Keratinocyte (primary cell): ENCODE results near the gene SMIM26. TPM values are rescaled to one million over a fixed set of nuclear protein-coding genes. Genes with fewer than 3 reads are reported as not detected.

Source experiments
- DNase-seq: peaks from one replicate; pipeline ENCODE4 v3.0.0-alpha.2; 2011; ENCODE audit warnings: low read depth, missing footprints, low spot score
- FAIRE-seq: peaks from 2 replicates; lab custom pipeline; 2011; peaks lifted over from hg19 to GRCh38; lab: Jason Lieb, UNC
- H2AFZ ChIP-seq: 2 replicates; pipeline ENCODE4 v1.6.0; 2012; ENCODE audit warnings: low read length, control low read depth, inconsistent platforms; ENCODE audit not compliant: control insufficient read depth
- H3K27ac ChIP-seq: 2 replicates; pipeline ENCODE4 v1.5.1; 2011; ENCODE audit warnings: low read length; ENCODE audit not compliant: control insufficient read depth, insufficient read depth
- H3K27me3 ChIP-seq: 3 replicates; pipeline ENCODE4 v1.6.0; 2011; ENCODE audit warnings: low read length; ENCODE audit not compliant: control insufficient read depth, insufficient read depth; ENCODE audit errors: extremely low read depth
- H3K36me3 ChIP-seq, 2 experiments: 2 replicates in 1 of 2; 3 replicates in 1 of 2; pipeline ENCODE4 v1.5.1; 2011; ENCODE audit warnings: low read length in 2 of 2, mild to moderate bottlenecking in 1 of 2; ENCODE audit not compliant: control insufficient read depth in 2 of 2, insufficient read depth in 2 of 2; ENCODE audit errors: extremely low read depth in 1 of 2
- H3K4me1 ChIP-seq: 3 replicates; pipeline ENCODE4 v1.5.1; 2011; ENCODE audit warnings: low read length; ENCODE audit not compliant: control insufficient read depth, insufficient read depth; ENCODE audit errors: extremely low read depth
- H3K4me2 ChIP-seq: 3 replicates; pipeline ENCODE4 v1.6.0; 2011; ENCODE audit warnings: low read depth, low read length; ENCODE audit not compliant: control insufficient read depth, insufficient read depth; ENCODE audit errors: extremely low read depth
- H3K4me3 ChIP-seq, 3 experiments: fragments of 200-600 bp in 1 of 3; sonication (generic) in 1 of 3; 2 replicates in 2 of 3; 3 replicates in 1 of 3; pipeline ENCODE4 v1.5.1; 2011 to 2016; ENCODE audit warnings: low read length in 3 of 3, mild to moderate bottlenecking in 3 of 3, control low read depth in 2 of 3, inconsistent platforms in 1 of 3, low read depth in 1 of 3, mixed read lengths in 1 of 3, mixed run types in 1 of 3, moderate library complexity in 1 of 3; ENCODE audit not compliant: control insufficient read depth in 2 of 3, insufficient read depth in 2 of 3; ENCODE audit errors: extremely low read depth in 1 of 3
- H3K79me2 ChIP-seq: 2 replicates; pipeline ENCODE4 v1.6.0; 2012; ENCODE audit warnings: low read length; ENCODE audit not compliant: control insufficient read depth, insufficient read depth
- H3K9ac ChIP-seq: 3 replicates; pipeline ENCODE4 v1.6.0; 2011; ENCODE audit warnings: low read length; ENCODE audit not compliant: control insufficient read depth, insufficient read depth; ENCODE audit errors: extremely low read depth
- H3K9me1 ChIP-seq: 3 replicates; pipeline ENCODE4 v1.6.0; 2011; ENCODE audit warnings: low read length; ENCODE audit not compliant: control insufficient read depth, insufficient read depth; ENCODE audit errors: extremely low read depth
- H3K9me3 ChIP-seq: 2 replicates; pipeline ENCODE4 v1.5.1; 2012; ENCODE audit warnings: low read depth, low read length; ENCODE audit not compliant: control insufficient read depth
- H4K20me1 ChIP-seq: 3 replicates; pipeline ENCODE4 v1.6.0; 2011; ENCODE audit warnings: low read length; ENCODE audit not compliant: control insufficient read depth, insufficient read depth; ENCODE audit errors: extremely low read depth
- CTCF ChIP-seq, 3 experiments: IDR thresholded peaks in 1 of 3; conservative IDR thresholded peaks in 1 of 3; optimal IDR thresholded peaks in 1 of 3; 2 replicates in 2 of 3; 3 replicates in 1 of 3; pipeline versions ENCODE3 to v1.5.1; 2011; ENCODE audit warnings: low read length in 3 of 3, mild to moderate bottlenecking in 3 of 3, moderate library complexity in 2 of 3, control low read depth in 1 of 3, inconsistent platforms in 1 of 3; ENCODE audit not compliant: insufficient read depth in 2 of 3; ENCODE audit errors: extremely low read depth in 1 of 3
- EZH2 ChIP-seq: IDR thresholded peaks from one replicate; pipeline ENCODE4 v1.6.1; 2012; ENCODE audit warnings: inconsistent platforms, mild to moderate bottlenecking, low read length, moderate library complexity
- dilution Hi-C: fragments of 300-500 bp; cut with MboI; formaldehyde crosslinking; loops from one replicate; pipeline ENCODE4 v1.7.0; 2020; ENCODE audit warnings: low sequenced_read_pairs; ENCODE audit not compliant: extremely low pct_ligation_motif_present
- polyA plus RNA-seq, 5 experiments: library from polyadenylated mRNA; depleted of rRNA in 3 of 5; stranded (reverse) in 3 of 5; stranded (forward) in 1 of 5; unstranded in 1 of 5; fragments of >200 nt; gene quantifications; 1 replicate in 1 of 5; 2 replicates in 3 of 5; 3 replicates in 1 of 5; pipeline versions ENCODE4 v1.2.1 to v1.2.3, GENCODE V29; 2011 to 2012; ENCODE audit warnings: missing spikeins in 2 of 5, low read depth in 1 of 5, low replicate concordance in 1 of 5

Gene SMIM26
- polyA plus RNA-seq, 1 donor (not counting 4 experiments of a cell fraction or from before 2014, with no cell fraction given) = 124 TPM

GRCh38 chr20:18529041-18529440, 38.2 kb upstream of the SMIM26 start:
- H3K4me3 ChIP-seq = no peak overlapping the region
- H3K4me2 ChIP-seq = no peak overlapping the region
- H3K27ac ChIP-seq = no peak overlapping the region
- no peak for TF ChIP-seq CTCF (optimal IDR thresholded peaks at IDR 0.05 in 1 of 3, IDR thresholded peaks at IDR 0.05 in 1 of 3, conservative IDR thresholded peaks at IDR 0.05 in 1 of 3; ENCODE audit: extremely low read depth in 1 of 3, insufficient read depth in 2 of 3, low read length in 3 of 3)
- no peak for TF ChIP-seq EZH2
- H3K9me1 ChIP-seq = no peaks in the 10 kb centered on the region
- FAIRE-seq (no peak), DNase-seq (no peak)
- no peaks in the 10 kb centered on the region for H4K20me1 ChIP-seq
- H3K9me3 ChIP-seq = no peaks in the 10 kb centered on the region
- H3K9ac ChIP-seq = no peak overlapping the region
- dilution Hi-C loops = no loop called here
- H3K79me2 ChIP-seq = peaks cover 1% of the 10 kb centered on the region
- no peaks in the 10 kb centered on the region for H3K27me3 ChIP-seq
- peaks cover 20% of the 10 kb centered on the region for H3K4me1 ChIP-seq
- H3K36me3 ChIP-seq = peaks cover 47 to 76% of the 10 kb centered on the region in 2 experiments
- H2AFZ ChIP-seq = no peak overlapping the region

- Histone ChIP-seq H3K4me1 (peaks cover 2% of the 10 kb centered on the region), H3K36me3 (peaks cover 36 to 58% of the 10 kb centered on the region in 2 experiments), H4K20me1 (no peaks in the 10 kb centered on the region), H3K9me1 (no peaks in the 10 kb centered on the region), H2AFZ (no peak overlapping the region), H3K4me2 (no peak overlapping the region), H3K27me3 (no peaks in the 10 kb centered on the region), H3K9ac (no peak overlapping the region), H3K79me2 (peaks cover 1% of the 10 kb centered on the region), H3K27ac (no peak overlapping the region), H3K9me3 (no peaks in the 10 kb centered on the region), H3K4me3 (no peak overlapping the region)
- dilution Hi-C loops = no loop called here
- FAIRE-seq (no peak), DNase-seq (no peak)
- no peak for TF ChIP-seq EZH2
Measured at GRCh38 chr20:18532626-18533025, 34.6 kb upstream of the SMIM26 start.

- H3K27ac ChIP-seq = no peak overlapping the region
- H3K9me1 ChIP-seq = no peaks in the 10 kb centered on the region
- H3K9ac ChIP-seq = no peak overlapping the region
- no peaks in the 10 kb centered on the region for H3K4me1 ChIP-seq
- TF ChIP-seq CTCF (optimal IDR thresholded peaks at IDR 0.05 in 1 of 3, IDR thresholded peaks at IDR 0.05 in 1 of 3, conservative IDR thresholded peaks at IDR 0.05 in 1 of 3; ENCODE audit: extremely low read depth in 1 of 3, insufficient read depth in 2 of 3, low read length in 3 of 3) = no peak
- TF ChIP-seq EZH2 = no peak
- no peaks in the 10 kb centered on the region for H3K9me3 ChIP-seq
- peaks cover 31 to 51% of the 10 kb centered on the region in 2 experiments for H3K36me3 ChIP-seq
- peaks cover 1% of the 10 kb centered on the region for H3K79me2 ChIP-seq
- no peak overlapping the region for H3K4me3 ChIP-seq
- H4K20me1 ChIP-seq = no peaks in the 10 kb centered on the region
- H2AFZ ChIP-seq = no peak overlapping the region
- H3K27me3 ChIP-seq = no peaks in the 10 kb centered on the region
- FAIRE-seq = no peak
- DNase-seq = no peak
- dilution Hi-C loops = no loop called here
- H3K4me2 ChIP-seq = no peak overlapping the region
Measured at GRCh38 chr20:18533491-18533890, 33.7 kb upstream of the SMIM26 start.
